Endothelial cell of umbilical vein (primary cell): ENCODE measurements around the gene ACLY.
A peak's percentile ranks its signal among the peaks of the same experiment; 100 is the strongest.

Experiments
- CTCF ChIP-seq, 2 donors: IDR thresholded peaks; 1 replicate in 1 of 2; 2 replicates in 1 of 2; pipeline ENCODE4 v1.5.1; 2011; ENCODE audit warnings: low read length in 2 of 2, mild to moderate bottlenecking in 2 of 2, moderate library complexity in 2 of 2, control low read depth in 1 of 2, inconsistent platforms in 1 of 2, low read depth in 1 of 2; ENCODE audit not compliant: insufficient read depth in 1 of 2; ENCODE audit errors: extremely low read depth in 1 of 2
- EZH2 ChIP-seq: IDR thresholded peaks from 2 replicates; pipeline ENCODE4 v1.6.1; 2012; ENCODE audit warnings: borderline replicate concordance, low read depth, mild to moderate bottlenecking, moderate library complexity, low read length, inconsistent platforms; ENCODE audit not compliant: severe bottlenecking
- MAX ChIP-seq: IDR thresholded peaks from 2 replicates; pipeline ENCODE4 v1.6.1; 2011; ENCODE audit not compliant: insufficient read depth, insufficient read length
- MYC ChIP-seq: IDR thresholded peaks from one replicate; pipeline ENCODE4 v1.6.1; 2011; ENCODE audit warnings: mild to moderate bottlenecking, low read depth, low read length
- POLR2A ChIP-seq: IDR thresholded peaks from 2 replicates; pipeline ENCODE4 v1.6.1; 2012; ENCODE audit warnings: low read depth, mild to moderate bottlenecking, control low read depth, low read length
- POLR2AphosphoS5 ChIP-seq: IDR thresholded peaks from 2 replicates; pipeline ENCODE4 v1.6.1; 2012; ENCODE audit warnings: low read depth, mild to moderate bottlenecking, control low read depth, low read length, moderate library complexity; ENCODE audit not compliant: insufficient read depth

GRCh38 chr17:41919165-41919817 lies 540 bp upstream of the ACLY start:
- TF ChIP-seq CTCF (IDR thresholded peaks at IDR 0.05; ENCODE audit: extremely low read depth in 1 of 2, insufficient read depth in 1 of 2, low read depth in 1 of 2, low read length in 2 of 2): no peak
- no peak for TF ChIP-seq POLR2A
- TF ChIP-seq MAX: peak; percentile 58
- no peak for TF ChIP-seq EZH2
- TF ChIP-seq POLR2AphosphoS5: no peak
- TF ChIP-seq MYC: no peak
